Ecto neural progenitor cell (in vitro differentiated cells): ENCODE results near the gene GPC1.

Source experiments
- DNase-seq: peaks from one replicate; pipeline ENCODE4 v3.0.0-alpha.2; 2018; ENCODE audit warnings: low spot score

The GPC1 gene

GRCh38 chr2:240431271-240431660 lies 4.2 kb upstream of the GPC1 start:
- no peak for DNase-seq

- DNase-seq: peak; percentile 39
These were observed 3.6 kb upstream of the GPC1 start for GRCh38 chr2:240431661-240432424.

GRCh38 chr2:240432430-240432819 lies 3.0 kb upstream of the GPC1 start:
- no peak for DNase-seq

- peak; percentile 49 for DNase-seq
These were observed 2.4 kb upstream of the GPC1 start for GRCh38 chr2:240432820-240433801.

GRCh38 chr2:240433973-240434727 lies 1.3 kb upstream of the GPC1 start:
- DNase-seq: peak; percentile 49

GRCh38 chr2:240434728-240435456 lies 571 bp upstream of the GPC1 start:
- peak; percentile 94 for DNase-seq

GRCh38 chr2:240435948-240436682 lies 652 bp downstream of the GPC1 start:
- no peak for DNase-seq

- no peak for DNase-seq
These were observed 1.5 kb downstream of the GPC1 start for GRCh38 chr2:240436683-240437550.

- no peak for DNase-seq
These were observed 2.0 kb downstream of the GPC1 start for GRCh38 chr2:240437551-240437860.

- peak; percentile 87 for DNase-seq
These were observed 2.7 kb downstream of the GPC1 start for GRCh38 chr2:240437861-240438809.

GRCh38 chr2:240438810-240439697 lies 3.6 kb downstream of the GPC1 start:
- no peak for DNase-seq

GRCh38 chr2:240439698-240440151 lies 4.3 kb downstream of the GPC1 start:
- no peak for DNase-seq

GRCh38 chr2:240440251-240440650 lies 4.8 kb downstream of the GPC1 start:
- DNase-seq: no peak

- no peak for DNase-seq
These were observed 5.3 kb downstream of the GPC1 start for GRCh38 chr2:240440704-240441320.

- DNase-seq: no peak
These were observed 6.0 kb downstream of the GPC1 start for GRCh38 chr2:240441326-240441992.

GRCh38 chr2:240441993-240442411 lies 6.5 kb downstream of the GPC1 start:
- no peak for DNase-seq
